Breast epithelium (tissue), 4 donors: Measurements from ENCODE around the gene CCDC33. TPM values are rescaled to one million over a fixed set of nuclear protein-coding genes. Genes with fewer than 3 reads are reported as not detected.

ENCODE experiments used
- DNase-seq, 2 donors: peaks; one replicate each; pipeline ENCODE4 v3.0.0-alpha.2; 2019; ENCODE audit warnings: low spot score in 2 of 2
- H3K27ac ChIP-seq, 2 donors: fragments of 200-600 bp; sonication (generic) in 1 of 2; one replicate each; pipeline ENCODE4 v1.5.1; 2016 to 2019; ENCODE audit warnings: mild to moderate bottlenecking in 1 of 2
- H3K27me3 ChIP-seq, 2 donors: fragments of 200-600 bp; sonication (generic) in 1 of 2; one replicate each; pipeline versions ENCODE4 v1.5.1 to v1.6.0; 2017 to 2019; ENCODE audit warnings: control low read depth in 1 of 2, mild to moderate bottlenecking in 1 of 2
- H3K36me3 ChIP-seq: fragments of 200-600 bp; one replicate; pipeline ENCODE4 v1.5.1; 2019
- H3K4me1 ChIP-seq, 2 donors: fragments of 200-600 bp; sonication (generic); one replicate each; pipeline ENCODE4 v1.5.1; 2016 to 2019; ENCODE audit warnings: control low read depth in 1 of 2
- H3K4me3 ChIP-seq, 3 donors: fragments of 200-600 bp; sonication (generic); 1 replicate in 2 of 3; 2 replicates in 1 of 3; pipeline ENCODE4 v1.5.1; 2016 to 2019; ENCODE audit warnings: mild to moderate bottlenecking in 3 of 3, moderate library complexity in 2 of 3
- H3K9me3 ChIP-seq, 2 donors: fragments of 200-600 bp; sonication (generic) in 1 of 2; one replicate each; pipeline ENCODE4 v1.5.1; 2016 to 2019; ENCODE audit warnings: control low read depth in 1 of 2
- POLR2A ChIP-seq: fragments of 450-650 bp; IDR thresholded peaks from one replicate; pipeline ENCODE4 v1.6.1; 2016; ENCODE audit warnings: antibody characterized with exemption, mild to moderate bottlenecking, moderate library complexity
- POLR2AphosphoS5 ChIP-seq, 3 donors: sonication (generic); formaldehyde crosslinking; IDR thresholded peaks; one replicate each; pipeline ENCODE4 v1.6.1; 2017; ENCODE audit warnings: antibody characterized with exemption in 3 of 3
- intact Hi-C: fragments of 100-400 bp; cut with DNase I; formaldehyde crosslinking; loops from one replicate; pipeline ENCODE4 v1.15.1; 2023; ENCODE audit warnings: low total_unique reads
- total RNA-seq, 3 donors: library from RNA; depleted of rRNA; stranded (reverse); fragments of >200 nt; gene quantifications; one replicate each; pipeline ENCODE4 v1.1.0, GENCODE V29; 2016
- TF ChIP-seq, protein P1 (sequence below), 3 donors: fragments of 450-650 bp; IDR thresholded peaks; one replicate each; pipeline ENCODE4 v1.5.1; 2016 to 2017; ENCODE audit warnings: antibody characterized with exemption in 3 of 3, mild to moderate bottlenecking in 3 of 3, moderate library complexity in 3 of 3

CCDC33 gene
- total RNA-seq, 3 donors from 2014 or later, result 0.33 TPM; not detected in 2

DNA sequence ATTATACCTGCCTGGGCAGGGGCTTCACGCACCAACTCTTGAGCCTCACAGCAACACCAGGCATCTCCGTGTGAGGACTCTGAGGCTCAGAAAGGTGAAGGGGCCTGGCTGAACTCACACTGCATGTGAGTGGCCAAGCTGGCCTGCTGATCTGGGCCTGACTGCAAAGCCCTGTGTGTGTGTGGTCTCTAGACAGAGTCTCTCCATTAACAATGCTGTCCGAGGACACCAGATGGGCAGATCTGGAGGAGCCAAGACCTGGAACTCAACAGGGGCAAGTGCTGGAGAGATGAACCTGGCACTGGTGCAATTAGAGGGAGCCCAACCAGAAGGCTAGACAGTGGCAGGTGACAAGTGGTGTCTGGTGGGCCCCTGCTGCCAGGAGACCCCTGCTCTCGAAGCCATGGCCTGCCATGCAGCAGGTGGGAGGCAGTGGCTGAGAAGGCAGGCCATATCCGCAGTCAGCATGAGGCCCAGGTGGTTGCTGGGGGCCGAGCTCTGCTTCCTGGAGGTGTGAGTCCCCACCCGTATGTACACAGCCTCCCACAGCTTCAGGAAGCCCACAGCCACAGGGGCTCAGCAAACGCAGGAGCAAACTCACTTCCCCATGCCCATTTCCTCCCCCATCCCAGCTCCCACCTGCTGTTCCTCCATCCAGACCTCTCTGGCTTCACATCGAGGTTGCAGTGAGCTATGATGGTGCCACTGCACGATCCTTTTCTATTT is 92.4 kb downstream of the CCDC33 start:
- no peak overlapping the region for H3K27ac ChIP-seq
- intact Hi-C loops, result no loop called here
- no peaks in the 10 kb centered on the region for H3K36me3 ChIP-seq
- no peak overlapping the region for H3K4me3 ChIP-seq
- no peak for DNase-seq
- H3K9me3 ChIP-seq, result no peaks in the 10 kb centered on the region
- TF ChIP-seq, protein P1, sequence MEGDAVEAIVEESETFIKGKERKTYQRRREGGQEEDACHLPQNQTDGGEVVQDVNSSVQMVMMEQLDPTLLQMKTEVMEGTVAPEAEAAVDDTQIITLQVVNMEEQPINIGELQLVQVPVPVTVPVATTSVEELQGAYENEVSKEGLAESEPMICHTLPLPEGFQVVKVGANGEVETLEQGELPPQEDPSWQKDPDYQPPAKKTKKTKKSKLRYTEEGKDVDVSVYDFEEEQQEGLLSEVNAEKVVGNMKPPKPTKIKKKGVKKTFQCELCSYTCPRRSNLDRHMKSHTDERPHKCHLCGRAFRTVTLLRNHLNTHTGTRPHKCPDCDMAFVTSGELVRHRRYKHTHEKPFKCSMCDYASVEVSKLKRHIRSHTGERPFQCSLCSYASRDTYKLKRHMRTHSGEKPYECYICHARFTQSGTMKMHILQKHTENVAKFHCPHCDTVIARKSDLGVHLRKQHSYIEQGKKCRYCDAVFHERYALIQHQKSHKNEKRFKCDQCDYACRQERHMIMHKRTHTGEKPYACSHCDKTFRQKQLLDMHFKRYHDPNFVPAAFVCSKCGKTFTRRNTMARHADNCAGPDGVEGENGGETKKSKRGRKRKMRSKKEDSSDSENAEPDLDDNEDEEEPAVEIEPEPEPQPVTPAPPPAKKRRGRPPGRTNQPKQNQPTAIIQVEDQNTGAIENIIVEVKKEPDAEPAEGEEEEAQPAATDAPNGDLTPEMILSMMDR (IDR thresholded peaks at IDR 0.05), result no peak
- TF ChIP-seq POLR2AphosphoS5 (IDR thresholded peaks at IDR 0.05) (no peak), POLR2A (no peak)
- no peaks in the 10 kb centered on the region for H3K4me1 ChIP-seq
- no peaks in the 10 kb centered on the region for H3K27me3 ChIP-seq

DNA sequence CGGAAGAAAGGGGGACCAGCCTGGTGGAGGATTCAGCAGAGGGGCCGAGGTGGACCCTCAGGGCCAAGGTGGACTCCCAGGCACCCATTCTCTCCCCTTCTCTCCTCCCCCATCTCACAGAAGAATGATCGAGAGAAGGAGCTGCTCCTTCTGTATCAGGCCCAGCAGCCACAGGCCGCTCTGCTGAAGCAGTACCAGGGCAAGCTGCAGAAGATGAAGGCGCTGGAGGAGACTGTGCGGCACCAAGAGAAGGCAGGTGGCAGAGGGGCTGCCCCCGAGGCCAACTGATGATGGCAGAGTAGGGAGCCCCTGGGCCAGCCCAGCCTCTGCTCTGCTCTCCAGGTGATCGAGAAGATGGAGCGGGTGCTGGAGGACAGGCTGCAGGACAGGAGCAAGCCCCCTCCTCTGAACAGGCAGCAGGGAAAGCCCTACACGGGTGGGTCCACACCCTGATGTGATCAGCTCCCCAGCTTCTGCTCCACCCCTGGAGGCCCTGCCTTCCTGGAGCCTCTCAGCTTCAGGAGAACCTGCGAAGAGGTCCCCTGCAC is 94.8 kb downstream of the CCDC33 start:
- H3K27me3 ChIP-seq, result no peaks in the 10 kb centered on the region
- TF ChIP-seq, protein P1 (IDR thresholded peaks at IDR 0.05), result no peak
- TF ChIP-seq POLR2A (no peak), POLR2AphosphoS5 (IDR thresholded peaks at IDR 0.05) (no peak)
- H3K4me1 ChIP-seq, result no peaks in the 10 kb centered on the region
- H3K9me3 ChIP-seq, result no peaks in the 10 kb centered on the region
- H3K27ac ChIP-seq, result no peak overlapping the region
- no peaks in the 10 kb centered on the region for H3K36me3 ChIP-seq
- DNase-seq, result no peak
- intact Hi-C loops, result loop anchor here (10.0 kb wide), 1 partner anchor 1834 kb away; no protein-coding TSS in a partner anchor
- no peak overlapping the region for H3K4me3 ChIP-seq

DNA sequence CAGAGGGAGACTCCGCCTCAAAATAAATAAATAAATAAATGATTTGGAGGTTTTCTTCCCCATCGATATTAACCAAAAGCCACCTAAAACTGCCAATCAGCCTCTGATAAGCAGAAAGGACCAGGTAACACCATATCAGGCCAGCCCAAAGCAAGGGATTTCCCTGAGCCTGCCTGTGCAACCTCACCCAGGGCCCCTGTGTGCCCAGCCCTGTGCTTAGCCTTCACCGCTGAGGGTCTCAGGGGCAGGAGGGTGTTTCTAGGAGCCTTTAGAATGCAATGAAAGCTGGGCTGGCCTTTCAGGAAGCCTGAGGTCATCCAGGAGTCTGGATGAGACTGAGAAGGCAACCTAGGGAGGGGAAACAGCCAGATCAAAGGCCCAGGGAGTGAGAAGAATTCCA is 95.9 kb downstream of the CCDC33 start:
- TF ChIP-seq, protein P1 (IDR thresholded peaks at IDR 0.05), result no peak
- TF ChIP-seq POLR2AphosphoS5 (IDR thresholded peaks at IDR 0.05) (no peak), POLR2A (no peak)
- Histone ChIP-seq H3K36me3 (no peaks in the 10 kb centered on the region), H3K27ac (no peak overlapping the region), H3K4me3 (no peak overlapping the region), H3K9me3 (no peaks in the 10 kb centered on the region), H3K4me1 (no peaks in the 10 kb centered on the region), H3K27me3 (no peaks in the 10 kb centered on the region)
- intact Hi-C loops, result loop anchor here (10.0 kb wide), 1 partner anchor 1833 kb away; no protein-coding TSS in a partner anchor
- no peak for DNase-seq

DNA sequence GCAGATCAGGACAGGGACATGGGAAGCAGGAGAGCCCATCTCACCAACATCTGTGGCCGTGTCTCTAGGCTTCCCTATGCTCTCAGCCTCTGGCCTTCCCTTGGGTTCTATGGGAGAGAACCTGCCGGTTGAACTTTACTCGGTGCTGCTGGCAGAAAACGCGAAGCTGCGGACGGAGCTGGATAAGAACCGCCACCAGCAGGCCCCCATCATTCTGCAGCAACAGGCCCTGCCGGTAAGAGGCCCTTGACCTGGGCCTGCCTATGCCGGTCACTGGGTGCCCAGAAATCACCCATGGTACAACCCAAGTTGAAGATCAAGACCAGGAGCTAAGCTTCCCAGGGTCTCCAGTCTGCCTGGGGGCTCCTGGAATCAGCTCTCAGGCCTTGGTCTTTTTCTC is 96.5 kb downstream of the CCDC33 start:
- Histone ChIP-seq H3K9me3 (no peaks in the 10 kb centered on the region), H3K27me3 (no peaks in the 10 kb centered on the region), H3K4me1 (no peaks in the 10 kb centered on the region), H3K36me3 (no peaks in the 10 kb centered on the region), H3K4me3 (no peak overlapping the region), H3K27ac (no peak overlapping the region)
- TF ChIP-seq POLR2AphosphoS5 (IDR thresholded peaks at IDR 0.05) (no peak), POLR2A (no peak)
- TF ChIP-seq, protein P1 (IDR thresholded peaks at IDR 0.05), result no peak
- intact Hi-C loops, result loop anchor here (10.0 kb wide), 1 partner anchor 1832 kb away; no protein-coding TSS in a partner anchor
- DNase-seq, result no peak

DNA sequence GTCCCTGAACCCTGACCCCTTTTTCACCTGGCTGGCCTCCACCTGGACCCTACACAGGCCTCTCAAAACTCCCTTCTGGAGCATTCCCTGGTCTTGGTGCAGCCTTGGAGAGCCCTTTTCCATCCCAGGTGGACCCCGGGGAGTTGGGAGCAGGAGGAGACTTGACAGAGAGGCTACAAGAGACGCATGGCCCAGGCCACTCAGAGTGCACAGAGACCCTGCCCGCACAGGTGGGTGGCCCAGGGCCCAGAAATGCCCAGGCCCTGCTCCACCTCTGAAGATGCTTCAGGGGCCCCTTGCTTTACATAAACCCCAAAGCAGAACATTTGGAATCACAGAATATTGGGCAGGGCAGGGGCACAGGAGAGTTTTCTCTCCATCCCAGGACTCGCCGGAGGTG is 97.0 kb downstream of the CCDC33 start:
- DNase-seq, result no peak
- no peaks in the 10 kb centered on the region for H3K27me3 ChIP-seq

More for the DNA sequence above, 97.0 kb downstream of the CCDC33 start:
- H3K4me3 ChIP-seq, result no peak overlapping the region
- H3K9me3 ChIP-seq, result no peaks in the 10 kb centered on the region
- intact Hi-C loops, result loop anchor here (10.0 kb wide), 1 partner anchor 1832 kb away; no protein-coding TSS in a partner anchor
- H3K27ac ChIP-seq, result no peak overlapping the region
- H3K4me1 ChIP-seq, result no peaks in the 10 kb centered on the region
- TF ChIP-seq POLR2A (no peak), POLR2AphosphoS5 (IDR thresholded peaks at IDR 0.05) (no peak)
- TF ChIP-seq, protein P1 (IDR thresholded peaks at IDR 0.05), result no peak
- no peaks in the 10 kb centered on the region for H3K36me3 ChIP-seq
